Head of caudate nucleus (tissue), 42 donors: ENCODE data around the gene PLOD3.
"Not testable (repeated sequence)": the region's sequence is repeated elsewhere in the genome, so short reads cannot be mapped to it uniquely, and the experiment has no call there.

Experiments used
- DNase-seq, 42 donors: peaks; one replicate each; pipeline versions ENCODE4 v3.0.0 to v3.0.0-alpha.2; 2020 to 2021; ENCODE audit warnings: mixed read lengths in 7 of 42
- intact Hi-C: fragments of 100-400 bp; cut with DNase I; formaldehyde crosslinking; loops from one replicate; pipeline ENCODE4 v1.15.0; 2022

The PLOD3 gene

GRCh38 chr7:101218236-101219125 is 1.1 kb upstream of the PLOD3 start:
- DNase-seq, result peak in 2 of 42 donors; percentile 19 to 41
- intact Hi-C loops, result loop anchor here (2.0 to 10.0 kb wide), 2 partner anchors 26 to 66 kb away; partner anchors contain the start of gene FIS1

GRCh38 chr7:101216860-101217387 is 457 bp downstream of the PLOD3 start:
- intact Hi-C loops, result loop anchor here (10.0 kb wide), 1 partner anchor 68 kb away; no protein-coding TSS in a partner anchor

GRCh38 chr7:101216001-101216859 is 1.2 kb downstream of the PLOD3 start:
- peak in 4 of 42 donors; percentile 21 to 44 (median 26) for DNase-seq

More at GRCh38 chr7:101216860-101217387, 457 bp downstream of the PLOD3 start:
- DNase-seq, result peak in 4 of 42 donors; percentile 10 to 43 (median 24)

GRCh38 chr7:101212014-101212413 is 5.4 kb downstream of the PLOD3 start:
- DNase-seq, result no peak
- intact Hi-C loops, result loop anchor here (10.0 kb wide), 1 partner anchor 73 kb away; no protein-coding TSS in a partner anchor

More at GRCh38 chr7:101216001-101216859, 1.2 kb downstream of the PLOD3 start:
- intact Hi-C loops, result loop anchor here (10.0 kb wide), 1 partner anchor 69 kb away; no protein-coding TSS in a partner anchor

GRCh38 chr7:101211501-101211900 is 5.9 kb downstream of the PLOD3 start:
- no peak for DNase-seq
- intact Hi-C loops, result loop anchor here (10.0 kb wide), 1 partner anchor 73 kb away; no protein-coding TSS in a partner anchor

- no peak for DNase-seq
- intact Hi-C loops, result loop anchor here (10.0 kb wide), 1 partner anchor 75 kb away; no protein-coding TSS in a partner anchor
These were observed 7.2 kb downstream of the PLOD3 start for GRCh38 chr7:101210143-101210542.

- no peak for DNase-seq
- intact Hi-C loops, result no loop called here
These were observed 8.6 kb downstream of the PLOD3 start for GRCh38 chr7:101208794-101209193.

- DNase-seq, result no peak
- intact Hi-C loops, result no loop called here
These were observed 9.9 kb downstream of the PLOD3 start for GRCh38 chr7:101207459-101207858.

- no peak for DNase-seq
- intact Hi-C loops, result no loop called here
These were observed 10.7 kb downstream of the PLOD3 start for GRCh38 chr7:101206665-101207042.

GRCh38 chr7:101205901-101206664 is 11.3 kb downstream of the PLOD3 start:
- intact Hi-C loops, result no loop called here
- peak in 24 of 42 donors; percentile 7 to 64 (median 36) for DNase-seq

GRCh38 chr7:101203740-101204738 is 13.3 kb downstream of the PLOD3 start:
- peak in 7 of 42 donors; percentile 14 to 48 (median 31) for DNase-seq
- intact Hi-C loops, result not testable (repeated sequence)

GRCh38 chr7:101202603-101202918 is 14.8 kb downstream of the PLOD3 start:
- intact Hi-C loops, result no loop called here
- no peak for DNase-seq

GRCh38 chr7:101201695-101202602 is 15.4 kb downstream of the PLOD3 start:
- DNase-seq, result no peak
- intact Hi-C loops, result no loop called here

- intact Hi-C loops, result no loop called here
- DNase-seq, result no peak
These were observed 16.4 kb downstream of the PLOD3 start, which contains the start of gene MOGAT3 for GRCh38 chr7:101200862-101201599. Gene MOGAT3 (minus strand): TSS chr7:101201036. CDS start chr7:101200854, 182 bp downstream.

GRCh38 chr7:101200504-101200861 is 16.9 kb downstream of the PLOD3 start:
- intact Hi-C loops, result no loop called here
- DNase-seq, result no peak
